Mucosa of rectum (tissue), 2 donors: ENCODE results near the gene CALHM2.

Experiments
- H3K27ac ChIP-seq, 2 donors: one replicate each; pipeline ENCODE4 v1.7.0; 2013; ENCODE audit warnings: inconsistent platforms in 2 of 2, low read depth in 2 of 2, low read length in 2 of 2
- H3K27me3 ChIP-seq, 2 donors: one replicate each; pipeline ENCODE4 v1.7.0; 2013; ENCODE audit warnings: low read length in 2 of 2; ENCODE audit not compliant: control insufficient read depth in 2 of 2, insufficient read depth in 2 of 2
- H3K36me3 ChIP-seq, 2 donors: one replicate each; pipeline ENCODE4 v1.7.0; 2013; ENCODE audit warnings: low read length in 2 of 2; ENCODE audit not compliant: control insufficient read depth in 2 of 2, insufficient read depth in 2 of 2
- H3K4me1 ChIP-seq, 2 donors: one replicate each; pipeline ENCODE4 v1.7.0; 2013; ENCODE audit warnings: low read length in 2 of 2, mild to moderate bottlenecking in 1 of 2; ENCODE audit not compliant: control insufficient read depth in 2 of 2, insufficient read depth in 2 of 2
- H3K4me3 ChIP-seq, 2 donors: one replicate each; pipeline ENCODE4 v1.7.0; 2013; ENCODE audit warnings: low read length in 2 of 2
- H3K9ac ChIP-seq, 2 donors: one replicate each; pipeline ENCODE4 v1.7.0; 2013; ENCODE audit warnings: low read length in 2 of 2, low read depth in 1 of 2, mild to moderate bottlenecking in 1 of 2
- H3K9me3 ChIP-seq, 2 donors: one replicate each; pipeline ENCODE4 v1.7.0; 2013; ENCODE audit warnings: low read length in 2 of 2; ENCODE audit not compliant: control insufficient read depth in 2 of 2
- donor health status: healthy.
- donor health status: Normal muscosa, but diverticular disease.

CALHM2 gene, protein sequence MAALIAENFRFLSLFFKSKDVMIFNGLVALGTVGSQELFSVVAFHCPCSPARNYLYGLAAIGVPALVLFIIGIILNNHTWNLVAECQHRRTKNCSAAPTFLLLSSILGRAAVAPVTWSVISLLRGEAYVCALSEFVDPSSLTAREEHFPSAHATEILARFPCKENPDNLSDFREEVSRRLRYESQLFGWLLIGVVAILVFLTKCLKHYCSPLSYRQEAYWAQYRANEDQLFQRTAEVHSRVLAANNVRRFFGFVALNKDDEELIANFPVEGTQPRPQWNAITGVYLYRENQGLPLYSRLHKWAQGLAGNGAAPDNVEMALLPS

DNA sequence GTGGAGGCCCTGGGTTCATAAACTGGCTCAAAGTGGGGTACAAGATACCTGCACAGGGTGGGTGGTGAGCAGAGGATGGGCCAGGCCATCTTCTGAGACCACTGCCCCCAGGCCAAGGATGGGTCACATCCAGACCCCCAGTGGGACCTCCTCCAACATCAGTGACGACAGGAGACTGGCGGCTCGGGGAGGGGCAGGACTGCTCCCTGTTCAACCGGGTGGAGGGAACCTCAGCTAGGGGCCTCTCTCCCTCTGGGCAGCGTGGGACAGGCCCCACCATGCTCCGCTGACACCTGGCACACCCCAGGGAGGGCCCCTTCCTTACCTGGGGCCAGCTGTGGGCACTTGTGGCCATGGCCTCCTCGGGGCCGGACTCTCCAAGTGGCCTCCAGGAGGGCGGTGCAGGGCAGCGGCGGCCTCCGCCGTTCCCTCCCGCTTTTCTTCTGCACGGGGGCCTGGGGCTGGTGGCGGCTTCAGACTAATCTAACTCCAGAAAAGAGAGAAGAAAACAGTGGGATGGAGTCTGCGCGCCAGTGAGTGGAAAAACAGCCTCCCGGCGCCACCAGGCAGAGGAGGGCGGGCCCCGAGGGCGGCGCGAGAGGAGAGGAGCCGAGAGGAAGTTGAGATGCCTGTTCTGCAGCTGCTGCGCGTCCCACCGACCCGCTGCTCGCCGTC lies at the start of gene CALHM2:
CALHM2 (minus strand) TSS at position 540 of the 675 bp plus-strand sequence. CDS start 2,429 bp downstream, outside the sequence.
- H3K9ac ChIP-seq, result peak within 1 kb of the TSS; percentile 61 to 70
- peak within 1 kb of the TSS; percentile 82 for H3K27ac ChIP-seq
- H3K27me3 ChIP-seq, result peaks cover 0 to 3% of the 10 kb centered on the region in 2 donors
- no peaks in the 10 kb centered on the region for H3K9me3 ChIP-seq
- peaks cover 17 to 28% of the 10 kb centered on the region in 2 donors for H3K4me1 ChIP-seq
- H3K36me3 ChIP-seq, result peaks cover 12 to 17% of the 10 kb centered on the region in 2 donors
- H3K4me3 ChIP-seq, result peak within 1 kb of the TSS; percentile 66 to 80

DNA sequence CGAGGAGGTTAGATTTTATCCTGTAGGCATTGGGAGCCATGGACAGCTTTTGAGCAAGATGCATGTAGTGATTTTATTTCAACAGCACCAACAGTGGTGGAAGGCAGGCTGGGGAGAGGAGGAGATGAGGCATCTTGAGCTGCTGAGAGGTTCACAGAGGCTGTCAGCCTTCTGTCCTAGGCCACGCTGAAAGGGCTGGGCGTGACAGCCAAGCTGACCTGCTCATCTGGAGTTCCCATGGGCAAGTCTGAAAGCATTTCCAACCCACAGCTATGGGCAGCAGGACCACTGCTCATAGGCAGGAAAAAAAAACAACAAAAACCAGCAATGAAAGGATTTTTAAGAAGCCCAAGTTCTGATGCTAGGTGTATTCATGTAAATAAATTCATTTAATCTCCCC lies 49.0 kb upstream of the CALHM2 start:
- Histone ChIP-seq H3K27me3 (no peaks in the 10 kb centered on the region), H3K36me3 (no peaks in the 10 kb centered on the region)

DNA sequence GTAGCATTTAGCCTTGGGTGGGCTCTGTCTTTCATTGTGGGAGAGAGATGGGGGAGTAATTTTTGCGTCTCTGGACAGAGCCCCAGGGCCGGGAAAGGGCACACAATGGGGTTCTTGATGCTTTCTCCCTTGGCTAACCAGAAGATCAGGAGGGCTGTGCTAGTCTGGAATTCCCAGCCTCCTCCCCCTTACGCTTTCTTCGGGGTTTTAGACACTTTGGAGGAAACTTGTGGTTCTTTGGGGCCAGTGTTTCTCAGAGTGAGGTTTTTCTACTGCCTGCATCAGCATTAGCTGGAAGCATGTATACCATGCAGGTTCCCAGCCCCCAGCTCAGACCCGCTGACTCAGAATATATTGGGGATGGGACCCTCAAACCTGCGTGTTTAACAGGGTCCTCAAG lies 48.3 kb upstream of the CALHM2 start:
- Histone ChIP-seq H3K36me3 (no peaks in the 10 kb centered on the region), H3K27me3 (peaks cover under 1% of the 10 kb centered on the region in 2 donors), H3K9ac (no peak overlapping the region), H3K4me1 (no peaks in the 10 kb centered on the region), H3K27ac (no peak overlapping the region), H3K4me3 (no peak overlapping the region), H3K9me3 (no peaks in the 10 kb centered on the region)

More for the DNA sequence above, 49.0 kb upstream of the CALHM2 start:
- H3K4me1 ChIP-seq, result no peaks in the 10 kb centered on the region
- H3K9ac ChIP-seq, result no peak overlapping the region
- no peaks in the 10 kb centered on the region for H3K9me3 ChIP-seq
- no peak overlapping the region for H3K4me3 ChIP-seq
- no peak overlapping the region for H3K27ac ChIP-seq

DNA sequence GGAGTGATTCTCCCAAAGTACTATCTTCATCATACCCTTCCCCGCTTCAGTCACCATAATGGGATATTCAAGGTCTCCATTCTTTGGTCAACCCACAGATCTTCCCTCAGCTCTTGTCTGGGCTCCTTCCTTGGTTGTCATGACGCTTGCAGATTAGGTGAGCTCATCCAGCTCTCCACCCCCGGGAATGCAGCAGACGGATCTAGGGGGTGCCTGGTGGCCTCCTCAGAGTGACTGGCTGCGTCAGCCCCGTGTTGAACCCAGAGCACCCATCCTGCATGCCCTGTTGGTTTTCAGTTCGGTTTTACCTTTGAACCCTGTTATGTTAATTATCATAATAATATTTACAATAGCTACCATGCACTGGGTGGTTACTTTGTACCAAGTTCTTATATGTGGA lies 47.7 kb upstream of the CALHM2 start:
- Histone ChIP-seq H3K36me3 (no peaks in the 10 kb centered on the region), H3K9me3 (no peaks in the 10 kb centered on the region), H3K27me3 (peaks cover 6 to 7% of the 10 kb centered on the region in 2 donors)

DNA sequence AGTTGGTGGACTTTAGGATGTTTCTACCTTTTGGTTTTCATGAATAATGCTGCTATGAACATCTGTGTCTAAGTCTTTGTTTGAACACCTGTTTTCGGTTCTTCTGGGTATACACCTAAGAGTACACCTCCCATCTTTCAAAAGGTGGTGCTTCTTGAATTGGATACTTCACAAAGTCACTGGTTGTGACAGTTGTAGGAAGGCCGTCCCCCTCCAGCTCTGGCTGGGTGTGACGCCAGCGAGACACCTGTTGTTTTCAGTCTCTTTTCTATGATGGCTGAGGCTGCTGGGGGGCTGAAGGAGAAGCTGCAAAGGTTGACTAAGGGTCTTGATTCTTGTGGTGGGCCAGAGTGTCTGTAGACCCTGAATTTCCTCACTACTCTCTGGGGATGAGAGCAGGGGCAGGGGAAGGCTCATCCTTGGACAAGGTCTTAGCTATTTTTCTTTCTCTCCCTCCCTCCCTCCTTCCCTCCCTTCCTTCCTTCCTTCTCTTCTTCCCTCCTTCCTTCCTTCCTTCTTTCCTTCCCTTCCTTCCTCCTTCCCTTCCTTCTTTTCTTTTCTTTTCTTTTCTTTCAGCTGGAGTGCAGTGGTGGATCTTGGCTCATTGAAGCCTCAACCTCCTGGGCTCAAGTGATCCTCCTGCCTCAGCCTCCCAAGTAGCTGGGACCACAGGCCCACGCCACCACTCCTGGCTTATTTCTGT lies 46.9 kb upstream of the CALHM2 start:
- no peaks in the 10 kb centered on the region for H3K9me3 ChIP-seq
- peak overlapping the region in 1 of 2 donors; percentile 16 for H3K27ac ChIP-seq
- H3K9ac ChIP-seq, result no peak overlapping the region
- peaks cover 12% of the 10 kb centered on the region in 2 donors for H3K27me3 ChIP-seq
- H3K36me3 ChIP-seq, result no peaks in the 10 kb centered on the region
- no peak overlapping the region for H3K4me3 ChIP-seq
- H3K4me1 ChIP-seq, result peaks cover 0 to 7% of the 10 kb centered on the region in 2 donors

More for the DNA sequence above, 47.7 kb upstream of the CALHM2 start:
- Histone ChIP-seq H3K4me3 (no peak overlapping the region), H3K27ac (no peak overlapping the region), H3K4me1 (no peaks in the 10 kb centered on the region), H3K9ac (no peak overlapping the region)

DNA sequence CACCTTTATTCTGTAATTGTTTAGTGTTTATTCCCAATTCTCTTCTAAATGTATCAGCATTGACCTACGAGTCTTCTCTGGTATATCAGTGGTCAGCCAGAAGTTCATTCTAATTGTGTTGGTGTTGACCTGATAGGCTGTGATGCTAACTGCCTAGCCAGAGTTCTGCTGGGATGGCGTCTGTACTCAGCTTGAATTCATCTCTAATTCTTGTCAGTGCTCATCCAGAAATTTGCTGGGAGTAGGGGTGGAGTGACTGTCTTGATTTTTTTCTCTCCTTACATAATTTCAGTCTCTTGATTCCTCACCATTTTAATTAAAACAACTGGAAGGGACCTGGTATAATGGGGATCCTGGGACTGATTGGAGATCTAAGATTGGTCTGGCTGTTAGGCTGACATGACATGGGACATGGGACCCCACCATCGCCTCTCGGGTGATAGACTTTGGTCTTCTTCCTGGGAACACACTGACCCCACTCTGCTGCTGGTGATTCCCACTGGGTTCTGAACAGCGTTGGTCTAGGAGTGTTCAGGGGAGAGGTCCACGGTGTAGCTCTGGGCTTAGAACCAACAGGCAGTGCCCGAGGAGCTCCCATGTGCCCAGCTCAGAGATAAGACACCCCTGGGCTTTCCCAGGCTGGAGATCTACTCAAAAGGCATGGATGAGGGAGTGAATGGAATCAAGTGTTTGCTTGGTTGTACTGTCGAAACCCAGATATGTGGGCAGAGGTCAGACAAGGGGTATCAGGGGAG lies 45.2 kb upstream of the CALHM2 start:
- Histone ChIP-seq H3K9me3 (no peaks in the 10 kb centered on the region), H3K27ac (no peak overlapping the region), H3K36me3 (no peaks in the 10 kb centered on the region), H3K27me3 (peaks cover 20% of the 10 kb centered on the region in 2 donors), H3K4me3 (no peak overlapping the region), H3K9ac (no peak overlapping the region), H3K4me1 (peaks cover 5 to 7% of the 10 kb centered on the region in 2 donors)

DNA sequence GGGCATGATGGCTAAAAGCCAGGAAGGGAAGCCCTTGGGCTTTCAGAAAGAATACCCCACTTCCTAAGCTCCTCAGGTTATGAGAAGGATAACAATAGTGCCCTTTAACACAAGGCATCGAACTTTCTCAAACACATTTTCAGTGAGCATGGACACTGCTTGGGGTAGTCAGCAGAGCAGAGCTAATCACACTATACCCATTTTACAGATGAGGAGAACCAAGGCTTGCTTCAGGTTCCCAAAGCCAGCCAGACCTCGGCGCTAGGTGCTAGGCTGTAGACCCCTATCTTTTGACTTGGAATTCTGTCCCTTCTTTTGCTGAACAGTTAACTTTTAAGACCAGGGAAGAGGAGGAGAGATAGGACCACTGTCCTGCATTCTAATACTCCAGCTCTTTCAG lies 43.2 kb upstream of the CALHM2 start:
- Histone ChIP-seq H3K27ac (no peak overlapping the region), H3K4me3 (no peak overlapping the region), H3K4me1 (peaks cover 5 to 7% of the 10 kb centered on the region in 2 donors), H3K9me3 (no peaks in the 10 kb centered on the region), H3K36me3 (no peaks in the 10 kb centered on the region), H3K27me3 (peaks cover 23 to 25% of the 10 kb centered on the region in 2 donors), H3K9ac (no peak overlapping the region)

DNA sequence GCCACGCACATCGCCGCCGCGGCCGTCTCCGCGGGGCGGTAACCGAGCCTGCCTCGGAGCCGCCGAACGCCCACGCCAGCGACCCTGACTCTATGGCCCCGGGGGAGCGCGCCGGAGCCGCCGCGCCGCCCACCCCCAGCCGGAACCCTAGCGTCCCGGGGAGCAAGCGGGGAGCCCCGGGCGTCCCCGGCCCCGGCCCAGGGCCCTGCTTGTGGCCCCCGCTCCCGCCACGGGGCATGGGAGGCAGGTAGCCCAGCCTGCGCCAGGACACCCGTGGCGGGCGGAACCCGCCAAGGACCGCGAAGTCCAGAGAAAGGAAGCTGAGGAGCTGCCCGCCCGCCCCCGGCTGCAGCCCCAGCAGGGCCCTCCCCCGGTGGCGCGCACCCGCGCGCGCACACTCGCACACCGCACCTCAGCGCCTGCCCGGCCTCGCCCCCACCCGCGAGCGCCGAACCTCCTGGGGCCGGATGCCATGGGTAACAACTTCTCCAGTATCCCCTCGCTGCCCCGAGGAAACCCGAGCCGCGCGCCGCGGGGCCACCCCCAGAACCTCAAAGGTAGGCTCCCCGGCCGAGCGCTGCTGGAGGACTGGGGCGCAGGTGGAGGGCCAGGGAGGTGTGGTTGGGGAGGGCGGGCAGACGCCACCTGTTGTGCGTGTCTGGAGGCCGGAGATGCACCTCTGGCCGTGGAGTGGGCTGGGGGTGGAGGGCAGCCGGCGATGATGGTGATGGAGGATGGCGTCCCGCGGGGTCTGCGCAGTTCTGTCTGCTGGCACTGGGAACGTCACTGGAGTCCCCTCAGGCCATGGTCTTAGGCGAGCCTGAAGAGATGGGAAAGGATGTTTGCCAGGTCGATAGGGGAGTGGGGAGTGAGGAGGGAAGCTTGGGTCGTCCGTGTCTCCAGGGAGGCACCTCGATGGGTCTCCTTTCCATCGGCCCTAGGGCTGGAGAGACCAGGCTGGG lies 42.0 kb upstream of the CALHM2 start:
- Histone ChIP-seq H3K27me3 (peaks cover 23 to 25% of the 10 kb centered on the region in 2 donors), H3K36me3 (no peaks in the 10 kb centered on the region), H3K9me3 (no peaks in the 10 kb centered on the region), H3K4me3 (peak overlapping the region; percentile 53 to 54), H3K4me1 (peaks cover 5 to 7% of the 10 kb centered on the region in 2 donors), H3K27ac (no peak overlapping the region), H3K9ac (peak overlapping the region in 1 of 2 donors; percentile 41)
